Measurements from ENCODE around the gene RNF157.
"Not testable (repeated sequence)": the region's sequence is repeated elsewhere in the genome, so short reads cannot be mapped to it uniquely, and the experiment has no call there.

Gene RNF157

GRCh38 chr17:76255801-76256429 lies 15.6 kb upstream of the RNF157 start:
- Histone ChIP-seq H3K36me3 (ENCODE audit: control insufficient read depth, insufficient read depth, low read length) (no peaks in the 10 kb centered on the region), H3K4me3 (replicated peaks; ENCODE audit: low read depth, low read length) (no peak overlapping the region), H3K27me3 (replicated peaks; ENCODE audit: control insufficient read depth, insufficient read depth, low read length) (no peaks in the 10 kb centered on the region)
- DNase-seq (ENCODE audit: extremely low read depth, insufficient read length) = no peak
- no peak for TF ChIP-seq CTCF (IDR thresholded peaks at IDR 0.05; ENCODE audit: insufficient read depth, low read length, poor library complexity, severe bottlenecking)

DNA sequence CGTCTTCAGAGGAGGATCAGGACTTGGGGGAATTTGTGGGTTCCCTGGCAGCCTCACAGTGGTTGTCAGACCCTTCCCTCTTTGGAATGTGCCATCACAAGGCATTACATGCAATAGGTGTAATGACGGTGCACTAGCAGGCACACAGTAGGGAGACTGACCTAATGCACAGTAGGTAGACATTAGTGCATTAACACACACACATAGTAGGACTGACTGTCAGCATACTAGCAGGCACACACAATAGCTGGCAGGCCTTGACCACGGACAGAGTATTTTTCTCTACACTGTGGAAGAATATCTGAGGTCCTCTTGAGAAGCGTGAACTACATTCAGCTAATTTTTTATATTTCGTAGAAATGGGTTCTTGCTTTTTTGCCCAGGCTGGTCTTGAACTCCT lies 14.0 kb upstream of the RNF157 start:
- no peak for DNase-seq (ENCODE audit: extremely low read depth, insufficient read length)
- Histone ChIP-seq H3K36me3 (ENCODE audit: control insufficient read depth, insufficient read depth, low read length) (no peaks in the 10 kb centered on the region), H3K4me3 (replicated peaks; ENCODE audit: low read depth, low read length) (no peak overlapping the region), H3K27me3 (replicated peaks; ENCODE audit: control insufficient read depth, insufficient read depth, low read length) (no peaks in the 10 kb centered on the region)
- no peak for TF ChIP-seq CTCF (IDR thresholded peaks at IDR 0.05; ENCODE audit: insufficient read depth, low read length, poor library complexity, severe bottlenecking)

DNA sequence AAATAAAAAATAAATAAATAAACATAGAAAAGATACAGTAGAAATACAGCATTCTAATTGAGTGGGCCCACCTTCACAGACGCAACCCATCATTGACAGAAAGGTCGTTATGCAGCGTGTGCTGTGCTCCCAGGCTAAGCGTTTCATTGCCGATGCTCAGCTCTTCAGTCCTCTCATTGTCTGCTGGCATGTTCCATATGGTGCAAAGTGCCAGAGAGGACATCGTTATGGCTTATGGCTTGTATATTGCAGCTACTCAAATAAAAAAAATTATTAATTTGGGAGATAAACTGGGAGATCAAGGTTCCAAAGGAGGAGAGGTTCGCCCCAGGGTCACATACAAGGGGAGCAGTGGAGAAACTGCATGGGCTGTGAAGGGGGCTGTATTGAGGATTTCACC lies 13.5 kb upstream of the RNF157 start:
- Histone ChIP-seq H3K27me3 (replicated peaks; ENCODE audit: control insufficient read depth, insufficient read depth, low read length) (no peaks in the 10 kb centered on the region), H3K4me3 (replicated peaks; ENCODE audit: low read depth, low read length) (no peak overlapping the region), H3K36me3 (ENCODE audit: control insufficient read depth, insufficient read depth, low read length) (no peaks in the 10 kb centered on the region)
- TF ChIP-seq CTCF (IDR thresholded peaks at IDR 0.05; ENCODE audit: insufficient read depth, low read length, poor library complexity, severe bottlenecking) = no peak
- DNase-seq (ENCODE audit: extremely low read depth, insufficient read length) = no peak

DNA sequence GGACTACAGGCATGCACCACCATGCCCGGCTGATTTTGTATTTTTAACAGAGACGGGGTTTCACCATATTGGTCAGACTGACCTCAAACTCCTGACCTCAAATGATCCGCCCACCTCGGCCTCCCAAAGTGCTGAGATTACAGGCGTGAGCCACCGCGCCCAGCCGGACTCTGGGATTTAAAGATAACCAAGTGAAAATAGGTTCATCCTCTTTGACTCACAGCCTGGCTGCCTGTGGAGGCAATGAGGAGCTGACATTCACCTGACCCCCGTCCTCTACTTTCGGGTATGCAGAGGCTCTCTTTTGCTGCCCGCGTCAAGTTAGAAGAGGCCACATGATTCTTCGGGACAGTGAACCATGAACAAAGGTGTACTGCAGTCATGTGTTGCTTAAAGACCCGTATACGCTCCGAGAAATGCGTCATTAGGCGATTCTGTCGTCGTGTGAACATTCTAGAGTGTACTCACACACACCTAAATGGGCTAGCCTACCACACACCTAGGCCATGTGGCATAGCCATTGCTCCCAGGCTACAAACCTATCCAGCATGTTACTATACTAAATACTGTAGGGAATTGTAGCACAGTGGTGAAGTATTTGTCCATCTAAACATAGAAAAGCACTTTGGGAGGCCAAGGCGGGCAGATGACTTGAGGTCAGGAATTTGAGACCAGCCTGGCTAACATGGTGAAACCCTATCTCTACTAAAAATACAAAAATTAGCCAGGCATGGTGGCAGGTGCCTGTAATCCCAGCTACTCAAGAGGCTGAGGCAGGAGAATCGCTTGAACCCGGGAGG lies 12.9 kb upstream of the RNF157 start:
- not testable (repeated sequence) for H3K27me3 ChIP-seq (replicated peaks; ENCODE audit: control insufficient read depth, insufficient read depth, low read length); H3K4me3 ChIP-seq (replicated peaks; ENCODE audit: low read depth, low read length); H3K36me3 ChIP-seq (ENCODE audit: control insufficient read depth, insufficient read depth, low read length); DNase-seq (ENCODE audit: extremely low read depth, insufficient read length)

DNA sequence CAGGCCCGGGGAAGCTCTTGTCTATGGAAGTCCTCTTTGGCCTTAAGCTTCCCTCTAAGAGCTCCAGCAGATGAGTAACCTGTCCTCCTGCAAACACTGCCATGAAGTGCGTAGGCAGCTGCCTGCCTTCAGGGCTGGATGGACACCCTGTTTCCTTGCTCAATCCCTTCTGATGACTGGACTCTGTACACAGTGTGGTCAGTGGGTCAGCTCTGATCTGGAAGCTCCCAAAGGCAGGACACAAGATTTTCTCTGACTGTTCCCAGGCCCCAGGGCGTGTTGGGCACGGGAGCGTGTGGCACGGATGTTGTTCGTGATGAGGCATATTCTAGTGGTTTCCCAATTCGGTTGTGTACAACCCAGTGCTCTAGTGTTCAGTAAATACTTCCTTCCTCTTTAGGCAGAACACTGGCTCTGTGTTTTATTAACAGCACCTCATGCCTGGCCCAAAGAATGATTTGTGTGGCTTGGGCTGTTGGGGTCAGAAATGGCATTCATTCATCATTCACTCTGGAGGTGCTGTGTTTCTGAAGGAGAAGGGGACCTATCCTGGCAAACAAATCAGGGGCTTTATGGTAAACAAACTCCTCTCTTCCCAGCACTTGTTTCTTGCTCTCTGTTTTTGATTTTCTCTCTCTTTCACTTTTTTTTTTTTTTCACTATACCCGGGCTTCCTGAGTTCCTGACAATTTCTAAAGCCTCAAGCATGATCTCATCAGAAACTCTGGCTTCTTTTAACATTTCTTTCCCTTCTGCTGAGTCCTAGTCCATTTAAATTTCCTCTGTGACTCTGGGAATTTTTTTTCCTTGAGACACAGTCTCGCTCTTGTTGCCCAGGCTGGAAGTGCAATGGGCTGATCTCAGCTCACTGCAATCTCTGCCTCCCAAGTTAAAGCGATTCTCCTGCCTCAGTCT lies 12.0 kb upstream of the RNF157 start:
- peak; percentile 55 for DNase-seq (ENCODE audit: extremely low read depth, insufficient read length)
- Histone ChIP-seq H3K27me3 (replicated peaks; ENCODE audit: control insufficient read depth, insufficient read depth, low read length) (no peaks in the 10 kb centered on the region), H3K36me3 (ENCODE audit: control insufficient read depth, insufficient read depth, low read length) (no peaks in the 10 kb centered on the region), H3K4me3 (replicated peaks; ENCODE audit: low read depth, low read length) (peak overlapping the region; percentile 10; the same call in 1 of the 2 replicates)
- no peak for TF ChIP-seq CTCF (IDR thresholded peaks at IDR 0.05; ENCODE audit: insufficient read depth, low read length, poor library complexity, severe bottlenecking)

Data from GM06990 (cell line).